GM12875 (cell line): ENCODE data around the gene IGFL1.
"Not testable (repeated sequence)": the region's sequence is repeated elsewhere in the genome, so short reads cannot be mapped to it uniquely, and the experiment has no call there.

Experiments
- H3K4me3 ChIP-seq: one replicate; pipeline ENCODE4 v1.5.1; 2011; ENCODE audit warnings: low read depth, low read length, control low read depth
- TF ChIP-seq, protein P1 (sequence below): IDR thresholded peaks from 2 replicates; pipeline ENCODE4 v1.5.1; 2011; ENCODE audit warnings: low read depth, mild to moderate bottlenecking, control low read depth, inconsistent platforms, low read length, moderate library complexity, borderline replicate concordance; ENCODE audit not compliant: insufficient read depth

The IGFL1 gene

DNA sequence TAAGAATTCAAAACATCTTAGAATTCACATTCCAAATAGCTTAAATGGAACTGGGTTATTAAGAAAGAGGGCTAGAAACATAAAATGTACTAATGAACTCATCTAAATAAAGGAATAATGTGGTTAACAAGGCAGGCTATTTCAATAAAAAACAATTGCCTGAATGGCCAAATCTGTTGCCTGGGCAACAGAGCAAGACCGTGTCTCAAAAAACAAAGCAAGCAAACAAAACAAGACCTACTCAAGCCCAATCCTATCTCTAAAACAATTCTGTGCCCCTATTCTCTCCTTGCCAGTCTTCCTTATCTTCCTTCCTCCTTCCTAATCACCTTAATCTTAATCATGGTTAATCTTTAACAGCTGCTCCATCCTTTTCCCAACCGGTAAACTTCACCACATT lies 12.1 kb downstream of the IGFL1 start:
- TF ChIP-seq, protein P1, sequence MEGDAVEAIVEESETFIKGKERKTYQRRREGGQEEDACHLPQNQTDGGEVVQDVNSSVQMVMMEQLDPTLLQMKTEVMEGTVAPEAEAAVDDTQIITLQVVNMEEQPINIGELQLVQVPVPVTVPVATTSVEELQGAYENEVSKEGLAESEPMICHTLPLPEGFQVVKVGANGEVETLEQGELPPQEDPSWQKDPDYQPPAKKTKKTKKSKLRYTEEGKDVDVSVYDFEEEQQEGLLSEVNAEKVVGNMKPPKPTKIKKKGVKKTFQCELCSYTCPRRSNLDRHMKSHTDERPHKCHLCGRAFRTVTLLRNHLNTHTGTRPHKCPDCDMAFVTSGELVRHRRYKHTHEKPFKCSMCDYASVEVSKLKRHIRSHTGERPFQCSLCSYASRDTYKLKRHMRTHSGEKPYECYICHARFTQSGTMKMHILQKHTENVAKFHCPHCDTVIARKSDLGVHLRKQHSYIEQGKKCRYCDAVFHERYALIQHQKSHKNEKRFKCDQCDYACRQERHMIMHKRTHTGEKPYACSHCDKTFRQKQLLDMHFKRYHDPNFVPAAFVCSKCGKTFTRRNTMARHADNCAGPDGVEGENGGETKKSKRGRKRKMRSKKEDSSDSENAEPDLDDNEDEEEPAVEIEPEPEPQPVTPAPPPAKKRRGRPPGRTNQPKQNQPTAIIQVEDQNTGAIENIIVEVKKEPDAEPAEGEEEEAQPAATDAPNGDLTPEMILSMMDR = no peak
- H3K4me3 ChIP-seq = no peak overlapping the region

DNA sequence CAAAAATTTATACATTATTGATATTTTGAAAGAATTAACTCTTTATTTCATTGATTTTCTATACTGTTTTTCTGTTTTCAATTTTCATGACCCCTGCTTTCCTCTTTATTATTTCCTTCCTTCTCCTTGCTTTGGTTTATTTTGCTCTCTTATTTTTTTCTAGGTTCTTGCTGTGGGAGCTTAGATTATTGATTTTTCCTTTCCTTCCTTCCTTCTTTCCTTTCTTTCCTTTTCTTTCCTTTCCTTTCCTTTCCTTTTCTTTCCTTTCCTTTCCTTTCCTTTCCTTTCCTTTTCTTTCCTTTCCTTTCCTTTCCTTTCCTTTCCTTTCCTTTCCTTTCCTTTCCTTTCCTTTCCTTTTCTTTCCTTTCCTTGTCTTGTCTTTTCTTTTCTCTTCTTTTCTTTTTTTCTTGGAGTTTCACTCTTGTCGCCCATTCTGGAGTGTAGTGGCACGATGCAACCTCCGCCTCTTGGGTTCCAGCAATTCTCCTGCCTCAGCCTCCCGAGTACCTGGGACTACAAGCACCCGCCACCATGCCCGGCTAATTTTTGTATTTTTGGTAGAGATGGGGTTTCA lies 13.6 kb downstream of the IGFL1 start:
- not testable (repeated sequence) for H3K4me3 ChIP-seq

DNA sequence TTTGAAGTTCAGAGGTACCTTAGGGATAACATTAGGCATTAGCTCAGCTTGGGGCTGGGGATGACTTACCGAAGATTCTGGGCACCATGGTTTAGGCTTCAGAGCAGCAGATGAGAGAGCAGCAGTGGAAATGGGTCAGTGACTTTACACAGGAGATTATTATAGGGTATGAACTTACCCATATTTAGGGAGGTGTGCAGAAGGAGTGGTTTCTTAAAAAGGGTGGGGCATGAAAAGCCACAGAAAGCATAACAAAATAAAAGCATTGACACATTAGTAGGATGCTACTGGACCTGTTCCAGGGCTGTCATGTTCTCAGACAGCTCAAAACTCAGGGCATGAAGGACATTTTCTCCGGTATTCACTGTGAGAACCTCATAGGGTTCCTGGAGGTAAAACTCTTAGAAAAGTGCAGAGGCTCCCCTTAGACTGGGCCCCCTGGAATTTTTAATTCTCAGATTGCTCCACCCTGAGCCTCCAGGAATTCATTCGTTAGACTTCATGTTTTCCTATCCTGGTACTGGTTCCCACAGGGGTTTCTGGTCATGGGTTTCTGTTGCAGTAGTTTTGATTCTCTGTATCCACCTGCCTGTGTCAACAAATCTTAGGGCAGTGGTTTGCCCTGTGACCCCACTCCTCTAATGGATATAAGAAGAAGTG lies 20.7 kb downstream of the IGFL1 start:
- no peak overlapping the region for H3K4me3 ChIP-seq
- TF ChIP-seq, protein P1 = no peak

DNA sequence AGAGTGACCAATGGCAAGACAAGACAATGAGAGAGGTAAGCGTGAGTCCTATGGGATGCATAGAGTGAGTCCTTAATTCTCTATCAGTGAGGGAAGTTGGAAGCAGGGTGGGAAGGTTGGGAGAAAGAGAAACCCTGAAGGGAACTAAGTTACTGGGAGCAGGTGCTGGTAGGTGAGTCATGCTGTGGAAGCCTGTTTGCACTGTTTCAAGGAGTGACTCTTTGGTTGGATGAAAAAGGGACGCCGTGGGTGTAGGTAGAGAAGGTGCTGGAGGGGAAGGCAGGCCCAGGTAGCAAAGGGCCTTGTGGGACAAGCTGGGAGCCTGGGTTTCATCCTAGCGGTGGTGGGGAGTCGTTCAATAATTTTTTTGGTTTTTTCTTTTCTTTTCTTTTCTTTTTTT lies 21.9 kb downstream of the IGFL1 start:
- TF ChIP-seq, protein P1 = no peak
- H3K4me3 ChIP-seq = no peak overlapping the region

DNA sequence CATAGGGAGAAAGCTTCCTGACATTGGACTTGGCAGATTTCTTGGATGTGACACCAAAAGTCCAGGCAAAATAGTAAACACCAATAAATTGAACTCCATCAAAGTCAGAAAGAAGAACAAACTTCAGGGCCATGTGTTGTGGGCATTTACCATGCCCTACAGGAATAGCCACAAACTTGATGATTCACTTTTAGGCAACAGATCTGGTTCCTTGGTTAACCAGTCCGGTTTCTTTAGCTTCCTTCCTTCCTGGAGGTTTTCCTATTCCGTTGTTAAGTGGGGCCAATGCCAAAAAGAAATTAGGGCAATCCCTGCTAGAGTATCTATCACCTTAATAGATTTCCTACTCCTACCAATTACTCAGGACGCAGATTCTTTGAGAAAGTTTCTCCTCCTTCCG lies 25.2 kb downstream of the IGFL1 start:
- no peak overlapping the region for H3K4me3 ChIP-seq
- TF ChIP-seq, protein P1 = no peak

DNA sequence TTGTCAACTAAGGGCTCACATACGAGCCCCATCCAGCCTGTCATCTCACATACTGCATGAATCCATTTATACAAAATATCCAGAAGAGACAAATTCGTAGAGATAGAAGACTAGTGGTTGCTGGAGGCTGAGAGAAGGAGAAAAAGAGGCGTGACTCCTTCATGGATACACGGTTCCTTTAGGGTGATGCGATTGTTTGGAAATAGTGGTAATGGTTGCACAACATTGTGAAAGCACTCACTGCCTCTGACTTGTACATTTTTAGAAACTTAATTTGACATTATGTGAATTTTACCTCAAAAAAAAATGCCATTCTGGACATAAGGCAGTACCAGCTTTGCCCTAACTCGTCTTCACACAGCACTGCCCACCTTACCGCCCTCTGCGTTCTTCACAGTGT lies 27.3 kb downstream of the IGFL1 start:
- TF ChIP-seq, protein P1 = no peak
- H3K4me3 ChIP-seq = no peak overlapping the region

DNA sequence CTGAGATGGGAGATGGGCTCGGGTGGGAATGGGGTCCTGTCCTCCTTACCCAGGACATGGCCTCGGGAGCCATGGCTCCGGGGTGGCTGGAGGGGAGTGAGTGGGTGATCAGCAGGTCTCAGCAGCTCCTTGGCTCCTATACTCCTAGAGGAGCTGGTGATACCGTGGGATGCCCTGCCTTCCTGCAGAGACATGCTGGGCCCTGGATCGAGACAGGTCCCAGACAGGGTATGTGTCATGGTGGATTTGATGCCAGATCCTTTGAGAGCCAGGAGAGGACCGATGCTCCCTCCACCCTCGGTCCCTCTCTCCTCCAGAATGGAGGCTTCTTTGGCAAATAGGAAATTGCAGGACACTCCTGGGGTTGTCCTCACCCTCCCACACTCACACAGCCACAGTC lies 32.0 kb downstream of the IGFL1 start:
- not testable (repeated sequence) for H3K4me3 ChIP-seq

DNA sequence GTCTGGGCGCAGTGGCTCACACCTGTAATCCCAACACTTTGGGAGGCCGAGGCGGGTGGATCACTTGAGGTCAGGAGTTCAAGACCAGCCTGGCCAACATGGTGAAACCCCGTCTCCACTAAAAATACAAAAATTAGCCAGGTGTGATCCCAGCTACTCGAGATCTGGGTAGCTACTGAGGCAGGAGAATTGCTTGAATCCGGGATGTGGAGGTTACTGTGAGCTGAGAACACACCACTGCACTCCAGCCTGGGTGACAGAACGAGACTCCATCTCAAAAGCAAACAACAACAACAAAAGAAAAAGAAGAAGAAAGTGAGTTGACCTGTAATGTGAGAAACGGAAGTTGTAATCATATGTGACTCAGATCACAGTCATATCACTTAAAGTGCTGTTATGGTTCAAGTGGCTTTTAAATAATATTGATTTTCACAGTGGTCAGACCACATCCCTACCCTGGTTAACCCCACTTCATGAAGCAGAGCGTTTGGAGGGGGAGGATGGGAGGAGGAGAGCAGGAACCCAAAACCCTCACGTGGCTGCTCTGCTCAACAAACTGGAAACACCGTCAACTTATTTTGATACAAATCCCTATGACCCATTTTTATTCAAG lies 33.2 kb downstream of the IGFL1 start:
- H3K4me3 ChIP-seq = not testable (repeated sequence)

DNA sequence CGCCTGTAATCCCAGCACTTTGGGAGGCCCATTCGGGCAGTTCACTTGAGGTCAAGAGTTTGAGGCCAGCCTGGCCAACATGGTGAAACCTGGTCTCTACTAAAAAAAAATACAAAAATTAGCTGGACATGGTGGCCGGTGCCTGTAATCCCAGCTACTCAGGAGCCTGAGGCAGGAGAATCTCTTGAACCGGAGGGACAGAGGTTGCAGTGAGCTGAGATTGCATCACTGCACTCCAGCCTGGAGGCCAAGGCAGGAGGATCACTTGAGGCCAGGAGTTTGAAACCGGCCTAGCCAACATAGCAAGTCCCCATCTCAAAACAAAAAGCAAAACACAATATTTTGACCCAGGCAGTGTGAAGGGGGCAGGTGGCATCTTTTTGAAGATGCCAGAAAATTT lies 35.3 kb downstream of the IGFL1 start:
- H3K4me3 ChIP-seq = not testable (repeated sequence)
